ENCODE results near the gene MAP1S. TPM values are rescaled to one million over a fixed set of nuclear protein-coding genes. Genes with fewer than 3 reads are reported as not detected.

MAP1S gene, protein sequence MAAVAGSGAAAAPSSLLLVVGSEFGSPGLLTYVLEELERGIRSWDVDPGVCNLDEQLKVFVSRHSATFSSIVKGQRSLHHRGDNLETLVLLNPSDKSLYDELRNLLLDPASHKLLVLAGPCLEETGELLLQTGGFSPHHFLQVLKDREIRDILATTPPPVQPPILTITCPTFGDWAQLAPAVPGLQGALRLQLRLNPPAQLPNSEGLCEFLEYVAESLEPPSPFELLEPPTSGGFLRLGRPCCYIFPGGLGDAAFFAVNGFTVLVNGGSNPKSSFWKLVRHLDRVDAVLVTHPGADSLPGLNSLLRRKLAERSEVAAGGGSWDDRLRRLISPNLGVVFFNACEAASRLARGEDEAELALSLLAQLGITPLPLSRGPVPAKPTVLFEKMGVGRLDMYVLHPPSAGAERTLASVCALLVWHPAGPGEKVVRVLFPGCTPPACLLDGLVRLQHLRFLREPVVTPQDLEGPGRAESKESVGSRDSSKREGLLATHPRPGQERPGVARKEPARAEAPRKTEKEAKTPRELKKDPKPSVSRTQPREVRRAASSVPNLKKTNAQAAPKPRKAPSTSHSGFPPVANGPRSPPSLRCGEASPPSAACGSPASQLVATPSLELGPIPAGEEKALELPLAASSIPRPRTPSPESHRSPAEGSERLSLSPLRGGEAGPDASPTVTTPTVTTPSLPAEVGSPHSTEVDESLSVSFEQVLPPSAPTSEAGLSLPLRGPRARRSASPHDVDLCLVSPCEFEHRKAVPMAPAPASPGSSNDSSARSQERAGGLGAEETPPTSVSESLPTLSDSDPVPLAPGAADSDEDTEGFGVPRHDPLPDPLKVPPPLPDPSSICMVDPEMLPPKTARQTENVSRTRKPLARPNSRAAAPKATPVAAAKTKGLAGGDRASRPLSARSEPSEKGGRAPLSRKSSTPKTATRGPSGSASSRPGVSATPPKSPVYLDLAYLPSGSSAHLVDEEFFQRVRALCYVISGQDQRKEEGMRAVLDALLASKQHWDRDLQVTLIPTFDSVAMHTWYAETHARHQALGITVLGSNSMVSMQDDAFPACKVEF
- 10 to 100 TPM; 57.8 to 65.8 TPM for total RNA-seq

DNA sequence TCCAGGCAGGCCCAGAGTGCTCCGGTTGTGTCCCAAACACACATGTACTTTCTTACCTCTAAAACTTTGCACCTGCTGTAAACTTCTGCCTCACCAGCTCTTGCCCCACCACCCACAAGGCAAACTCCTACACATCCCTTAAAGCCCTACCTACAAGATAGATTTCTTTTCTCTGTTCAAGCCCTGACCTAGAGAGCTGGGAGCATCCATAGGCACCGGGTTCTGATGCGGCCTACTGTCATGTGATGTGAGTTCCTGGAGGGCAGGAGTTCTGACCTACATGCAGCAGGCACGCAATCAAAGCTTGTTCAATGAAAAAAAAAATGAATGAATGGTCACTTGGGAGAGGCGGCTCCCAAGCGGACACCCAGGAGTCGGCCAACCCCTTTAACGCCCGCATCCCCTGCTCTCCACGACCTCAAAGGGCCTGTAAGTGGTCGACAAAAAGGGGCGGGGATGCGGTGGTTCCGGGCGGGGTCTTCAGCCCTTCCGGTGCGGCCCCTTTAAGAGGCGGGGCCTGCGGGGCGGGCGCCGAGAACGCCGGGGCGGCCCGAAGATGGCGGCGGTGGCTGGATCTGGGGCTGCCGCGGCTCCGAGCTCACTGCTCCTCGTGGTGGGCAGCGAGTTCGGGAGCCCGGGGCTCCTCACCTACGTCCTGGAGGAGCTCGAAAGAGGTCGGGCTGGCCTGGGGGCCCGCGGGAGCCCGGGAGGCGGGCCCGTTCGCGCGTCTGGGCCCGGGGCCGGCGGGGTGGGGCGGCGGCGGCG, at the start of gene MAP1S:
MAP1S (plus strand) TSS at position 534 of the 765 bp plus-strand sequence; CDS start at position 557, 23 bp downstream.
- Mint-ChIP-seq H3K36me3 (peaks cover 5 to 9% of the 10 kb centered on the region in 2 donors), H3K27ac (peak within 1 kb of the TSS; percentile 81 to 96), H3K9me3 (no peaks in the 10 kb centered on the region)
- DNase-seq (ENCODE audit: low spot score in 2 of 2) (peak; percentile 74 to 79), ATAC-seq (peak; percentile 79 to 84)

DNA sequence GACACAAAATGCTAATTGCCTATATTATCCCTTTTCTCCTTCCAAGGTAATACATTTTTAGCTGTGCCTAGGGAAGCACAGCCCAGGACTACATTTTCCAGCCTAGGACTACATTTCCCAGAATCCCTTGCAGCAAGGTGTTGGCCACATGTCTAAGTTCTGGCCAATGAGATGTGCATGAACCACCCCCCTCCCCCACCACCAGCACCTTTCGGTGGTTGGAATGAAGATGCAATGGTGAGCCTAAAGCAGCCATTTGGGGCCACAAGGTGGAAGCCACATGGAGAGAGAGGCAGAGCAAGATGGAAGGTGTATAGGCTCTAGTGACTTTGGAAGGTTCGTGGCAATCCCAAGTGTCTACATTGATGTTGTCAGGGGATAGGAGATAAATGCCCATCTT, 47.4 kb upstream of the MAP1S start:
- peak in 1 of 2 donors; percentile 22 for DNase-seq (ENCODE audit: low spot score in 2 of 2)
- peaks cover 0 to 4% of the 10 kb centered on the region in 2 donors for H3K9me3 Mint-ChIP-seq
- peak; percentile 44 to 53 for ATAC-seq
- H3K27ac Mint-ChIP-seq = peak overlapping the region in 1 of 2 donors; percentile 60
- no peaks in the 10 kb centered on the region for H3K36me3 Mint-ChIP-seq

DNA sequence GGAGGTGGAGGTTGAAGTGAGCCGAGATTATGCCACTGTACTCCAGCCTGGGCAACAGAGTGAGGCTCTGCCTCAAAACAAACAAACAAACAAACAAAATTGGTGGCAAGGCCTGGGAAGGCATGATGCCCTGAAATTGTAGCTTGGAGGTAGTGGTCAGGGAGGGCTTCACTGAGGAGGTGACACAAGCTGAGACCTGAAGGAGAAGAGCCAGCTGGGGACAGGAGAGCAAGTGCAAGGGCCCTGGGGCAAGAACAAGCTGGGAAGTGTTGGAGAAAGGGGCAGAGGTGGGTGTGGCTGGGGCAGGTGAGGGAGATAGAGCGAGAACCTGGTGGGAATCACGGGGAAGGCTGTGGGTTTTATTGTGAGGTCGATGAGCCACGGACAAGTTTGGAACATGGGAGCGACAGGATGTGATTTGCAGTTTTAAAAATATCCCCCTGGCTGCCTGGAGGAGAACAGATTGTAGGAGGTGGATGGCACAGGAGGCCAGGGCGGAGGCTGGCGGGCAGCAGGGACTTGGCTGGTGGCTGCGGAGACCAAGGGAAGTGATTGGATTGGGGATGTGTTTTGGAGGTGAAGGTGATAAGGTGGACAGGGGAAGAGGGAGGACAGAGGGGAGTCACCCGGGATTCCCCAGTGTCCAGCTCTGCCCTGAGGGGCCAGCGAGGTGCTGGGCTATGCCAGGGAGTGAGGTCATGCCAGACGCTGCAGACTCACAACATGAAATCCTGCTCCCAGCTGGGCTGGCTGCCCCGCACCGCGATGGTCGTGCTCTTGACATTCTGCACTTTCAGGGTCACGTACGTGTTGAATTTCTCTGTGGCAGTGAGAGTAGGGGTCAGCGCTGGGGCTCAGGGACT, 45.1 kb upstream of the MAP1S start:
- Mint-ChIP-seq H3K27ac (no peak overlapping the region), H3K9me3 (peaks cover 0 to 4% of the 10 kb centered on the region in 2 donors), H3K36me3 (no peaks in the 10 kb centered on the region)
- DNase-seq (ENCODE audit: low spot score in 2 of 2) (no peak), ATAC-seq (no peak)

DNA sequence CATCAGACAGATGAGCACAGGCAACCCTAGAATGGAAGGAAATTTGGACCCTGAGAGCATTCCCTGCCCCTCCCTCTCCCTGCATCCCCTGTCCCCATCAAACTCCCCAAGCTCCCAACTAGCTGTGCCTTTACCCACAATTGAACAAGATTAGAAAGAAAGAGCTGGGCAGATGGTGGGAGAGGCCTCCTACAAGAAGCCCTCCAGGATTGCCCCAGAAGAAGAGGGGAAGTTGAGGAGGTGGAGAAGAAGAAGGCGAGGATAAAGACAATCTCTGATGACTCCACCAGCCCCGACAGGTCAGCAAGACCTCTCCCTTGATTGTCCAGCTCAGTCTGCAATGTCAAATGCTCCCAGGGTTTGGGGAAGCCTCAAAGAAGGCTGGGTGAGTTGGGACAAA, 43.0 kb upstream of the MAP1S start:
- Mint-ChIP-seq H3K27ac (no peak overlapping the region), H3K9me3 (peaks cover 0 to 4% of the 10 kb centered on the region in 2 donors), H3K36me3 (no peaks in the 10 kb centered on the region)
- ATAC-seq (no peak), DNase-seq (ENCODE audit: low spot score in 2 of 2) (no peak)

DNA sequence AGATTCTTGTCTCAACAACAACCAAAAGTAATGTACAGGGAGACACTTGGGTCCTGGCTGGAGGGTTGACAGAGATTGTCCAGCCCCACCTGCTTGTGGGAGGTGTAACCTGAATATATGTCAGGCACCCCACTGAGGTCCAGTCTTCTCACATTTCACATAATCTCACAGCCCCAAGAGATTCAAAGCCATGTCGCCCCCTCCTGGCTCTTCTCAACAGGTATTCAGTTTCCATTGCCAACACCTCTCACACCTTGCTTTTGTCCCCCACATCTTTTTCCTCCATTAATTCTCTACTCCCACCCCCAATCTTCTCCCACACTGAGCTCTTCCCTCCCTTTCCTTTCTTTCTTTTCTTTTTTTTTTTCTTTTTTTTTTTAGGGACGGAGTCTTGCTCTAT, 42.3 kb upstream of the MAP1S start:
- no peak for DNase-seq (ENCODE audit: low spot score in 2 of 2)

DNA sequence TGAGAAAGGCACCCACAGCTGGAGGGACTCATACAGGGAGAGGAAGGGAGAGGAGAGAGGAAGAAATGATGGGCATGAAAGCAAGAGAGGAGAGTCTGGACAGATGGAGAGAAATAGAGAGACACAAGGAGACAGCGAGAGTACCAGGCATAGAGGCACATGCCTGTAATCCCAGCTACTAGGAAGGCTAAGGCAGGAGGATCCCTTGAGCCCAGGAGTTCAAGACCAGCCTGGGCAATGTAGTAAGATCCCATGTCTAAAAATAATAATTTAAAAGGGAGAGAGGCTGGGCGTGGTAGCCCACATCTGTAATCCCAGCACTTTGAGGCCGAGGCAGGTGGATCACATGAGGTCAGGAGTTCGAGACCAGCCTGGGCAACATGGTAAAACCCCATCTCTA, 40.4 kb upstream of the MAP1S start:
- H3K36me3 Mint-ChIP-seq = no peaks in the 10 kb centered on the region
- no peak for ATAC-seq

More for the DNA sequence above, 42.3 kb upstream of the MAP1S start:
- Mint-ChIP-seq H3K9me3 (peaks cover 0 to 2% of the 10 kb centered on the region in 2 donors), H3K36me3 (no peaks in the 10 kb centered on the region), H3K27ac (peak overlapping the region in 1 of 2 donors; percentile 32)
- no peak for ATAC-seq

DNA sequence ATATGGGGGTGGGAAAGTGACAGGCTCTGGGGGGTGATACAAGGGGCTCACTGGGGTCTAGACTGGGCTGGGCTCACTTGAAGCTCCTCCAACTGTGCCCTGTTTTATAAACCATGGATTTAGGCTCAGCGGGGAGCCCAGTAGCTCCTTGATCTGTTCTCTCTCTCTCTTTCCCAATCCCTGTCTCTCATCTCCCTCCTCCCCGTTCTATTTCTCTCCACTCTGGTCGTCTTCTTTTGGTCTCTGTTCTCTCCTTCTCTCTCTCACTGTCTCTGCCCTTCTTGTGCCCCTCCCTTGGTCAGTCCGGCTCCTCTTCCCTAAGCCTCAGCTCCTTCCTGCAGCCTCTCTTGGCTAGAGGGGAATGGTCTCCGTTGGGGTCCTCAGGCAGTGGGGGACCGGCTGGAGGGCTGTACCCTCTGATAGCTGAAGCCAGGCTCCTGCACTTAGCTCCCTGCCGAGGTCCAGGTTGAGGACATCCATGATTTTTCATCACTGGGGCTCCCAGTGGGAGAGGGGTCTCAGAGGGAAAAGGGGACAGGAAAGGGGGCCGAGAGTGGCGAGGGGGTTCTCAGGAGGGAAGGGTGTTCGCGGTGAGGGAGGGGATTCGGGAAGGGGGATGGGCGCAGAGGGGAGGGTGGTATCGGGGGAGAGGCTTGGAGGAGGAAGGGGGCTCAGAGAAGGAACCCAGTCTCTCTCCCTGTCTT, 39.6 kb upstream of the MAP1S start:
- H3K36me3 Mint-ChIP-seq = no peaks in the 10 kb centered on the region
- no peak overlapping the region for H3K27ac Mint-ChIP-seq
- ATAC-seq = no peak

More for the DNA sequence above, 40.4 kb upstream of the MAP1S start:
- peak overlapping the region in 1 of 2 donors; percentile 68 for H3K27ac Mint-ChIP-seq
- no peak for DNase-seq (ENCODE audit: low spot score in 2 of 2)
- H3K9me3 Mint-ChIP-seq = no peaks in the 10 kb centered on the region

DNA sequence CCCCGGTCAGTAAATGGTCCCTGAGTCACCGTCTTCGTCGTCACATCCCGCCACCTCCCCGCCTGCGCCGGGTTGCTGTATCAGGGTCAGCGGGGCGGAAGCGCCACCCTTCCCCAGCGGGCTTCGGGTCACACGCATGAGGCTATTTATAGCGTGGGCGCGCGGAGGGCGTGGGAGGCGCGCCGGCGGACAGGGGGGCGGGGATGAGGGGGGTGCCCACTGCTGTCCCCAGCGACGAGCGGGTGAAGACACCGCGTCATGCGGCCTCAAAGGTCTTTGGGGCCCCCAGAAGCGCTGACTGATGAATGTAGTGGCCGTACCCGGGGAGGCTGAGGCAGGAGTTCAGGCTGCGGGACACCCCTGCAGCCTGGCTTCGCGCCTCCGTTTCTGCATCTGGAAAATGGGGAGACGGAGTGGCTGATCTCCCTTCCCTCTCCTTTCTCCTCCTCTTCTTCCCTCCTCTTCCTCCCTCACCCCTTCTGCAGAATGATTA, 39.0 kb upstream of the MAP1S start:
- no peak overlapping the region for H3K27ac Mint-ChIP-seq
- ATAC-seq = peak; percentile 77 to 99
- no peaks in the 10 kb centered on the region for H3K36me3 Mint-ChIP-seq
- no peaks in the 10 kb centered on the region for H3K9me3 Mint-ChIP-seq
- peak; percentile 23 to 67 for DNase-seq (ENCODE audit: low spot score in 2 of 2)

More for the DNA sequence above, 39.6 kb upstream of the MAP1S start:
- no peak for DNase-seq (ENCODE audit: low spot score in 2 of 2)
- H3K9me3 Mint-ChIP-seq = no peaks in the 10 kb centered on the region

DNA sequence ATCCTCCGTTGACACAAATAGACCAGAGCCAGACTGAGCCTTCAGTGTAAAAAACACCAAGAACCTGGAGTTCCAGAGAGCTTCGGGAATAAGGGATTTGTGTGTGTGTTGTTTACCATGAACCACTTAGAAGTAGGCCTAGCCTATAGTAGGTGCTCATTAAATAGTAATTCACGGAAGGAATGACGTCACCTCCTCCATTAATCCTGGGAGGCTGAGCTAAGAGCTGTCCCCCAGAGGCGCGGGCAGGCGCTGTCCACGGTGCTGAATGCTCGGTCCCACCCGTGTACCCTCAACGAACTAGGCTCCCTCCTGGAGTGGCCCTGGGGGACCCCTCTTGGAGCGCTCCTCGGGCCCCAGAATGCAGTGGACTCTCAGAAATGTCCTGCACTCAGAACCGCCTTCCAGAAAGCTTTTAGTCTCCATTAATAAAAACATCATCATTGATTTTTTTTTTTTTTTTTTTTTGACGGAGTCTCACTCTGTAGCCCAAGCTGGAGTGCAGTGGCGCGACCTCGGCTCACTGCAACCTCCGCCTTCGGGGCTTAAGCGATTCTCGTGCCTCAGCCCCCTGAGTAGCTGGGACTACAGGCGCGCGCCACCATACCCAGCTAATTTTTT, 37.7 kb upstream of the MAP1S start:
- no peaks in the 10 kb centered on the region for H3K36me3 Mint-ChIP-seq
- DNase-seq (ENCODE audit: low spot score in 2 of 2) (peak in 1 of 2 donors; percentile 42), ATAC-seq (no peak)
- no peak overlapping the region for H3K27ac Mint-ChIP-seq
- no peaks in the 10 kb centered on the region for H3K9me3 Mint-ChIP-seq

DNA sequence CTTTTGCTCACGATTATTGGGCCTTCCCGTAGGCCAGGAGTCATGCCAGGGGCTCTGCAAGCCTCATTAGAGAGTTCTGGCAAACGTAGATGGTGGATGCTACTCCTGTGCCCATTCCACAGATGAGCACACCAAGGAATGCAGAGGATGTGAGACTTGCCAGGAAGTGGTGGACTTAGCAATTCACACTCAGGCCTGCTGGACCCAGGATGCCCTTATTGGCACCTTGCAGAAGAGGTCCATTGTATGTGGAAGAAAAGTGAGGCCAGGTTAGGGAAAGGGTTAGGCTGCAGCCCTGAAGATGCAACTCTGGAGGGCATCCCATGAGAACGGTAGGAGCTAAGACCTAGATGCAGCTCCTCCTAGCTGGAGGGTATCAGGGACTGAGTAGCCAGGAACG, 37.0 kb upstream of the MAP1S start:
- H3K9me3 Mint-ChIP-seq = no peaks in the 10 kb centered on the region
- ATAC-seq = no peak
- no peak overlapping the region for H3K27ac Mint-ChIP-seq
- no peak for DNase-seq (ENCODE audit: low spot score in 2 of 2)
- H3K36me3 Mint-ChIP-seq = peaks cover 0 to under 1% of the 10 kb centered on the region in 2 donors

DNA sequence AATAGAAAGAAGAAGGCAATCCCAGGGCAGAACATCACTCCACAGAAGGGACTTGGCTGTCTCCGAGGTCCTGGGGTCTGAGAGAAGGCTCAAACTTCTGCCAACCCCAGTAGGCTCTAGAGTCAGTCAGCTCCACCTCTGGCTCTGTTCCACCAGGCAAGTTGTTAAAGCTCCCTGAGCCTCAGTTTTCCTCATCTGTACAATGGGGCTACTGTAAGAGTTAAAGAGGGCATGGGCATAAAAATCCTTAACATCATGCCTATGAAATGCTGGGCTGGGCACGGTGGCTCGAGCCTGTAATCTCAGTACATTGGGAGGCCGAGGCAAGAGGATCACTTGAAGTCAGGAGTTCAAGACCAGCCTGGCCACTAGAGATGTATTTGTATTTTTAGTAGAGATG, 36.2 kb upstream of the MAP1S start:
- H3K36me3 Mint-ChIP-seq = peaks cover 0 to 6% of the 10 kb centered on the region in 2 donors
- ATAC-seq = no peak
- no peaks in the 10 kb centered on the region for H3K9me3 Mint-ChIP-seq
- no peak overlapping the region for H3K27ac Mint-ChIP-seq
- no peak for DNase-seq (ENCODE audit: low spot score in 2 of 2)

DNA sequence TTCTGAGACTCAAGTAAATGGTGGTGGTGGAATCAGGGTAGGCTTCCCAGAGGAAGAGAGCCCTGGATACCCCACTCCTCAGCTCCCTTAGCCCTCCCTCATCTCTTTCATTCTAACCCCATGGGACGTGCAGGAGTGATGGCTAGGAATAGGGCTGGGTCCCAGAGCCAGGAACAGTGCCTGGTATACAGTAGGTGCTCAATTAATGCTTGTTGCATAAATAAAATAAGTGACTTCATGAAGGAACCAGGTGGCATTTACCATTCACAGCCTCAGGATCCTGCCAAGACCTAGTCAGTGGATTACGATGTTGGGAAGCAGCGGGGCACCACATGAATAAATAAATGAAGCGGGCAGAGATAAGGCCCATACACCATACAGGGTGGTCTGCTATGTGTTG, 35.0 kb upstream of the MAP1S start:
- peaks cover 0 to 12% of the 10 kb centered on the region in 2 donors for H3K36me3 Mint-ChIP-seq
- no peak overlapping the region for H3K27ac Mint-ChIP-seq
- ATAC-seq = no peak

DNA sequence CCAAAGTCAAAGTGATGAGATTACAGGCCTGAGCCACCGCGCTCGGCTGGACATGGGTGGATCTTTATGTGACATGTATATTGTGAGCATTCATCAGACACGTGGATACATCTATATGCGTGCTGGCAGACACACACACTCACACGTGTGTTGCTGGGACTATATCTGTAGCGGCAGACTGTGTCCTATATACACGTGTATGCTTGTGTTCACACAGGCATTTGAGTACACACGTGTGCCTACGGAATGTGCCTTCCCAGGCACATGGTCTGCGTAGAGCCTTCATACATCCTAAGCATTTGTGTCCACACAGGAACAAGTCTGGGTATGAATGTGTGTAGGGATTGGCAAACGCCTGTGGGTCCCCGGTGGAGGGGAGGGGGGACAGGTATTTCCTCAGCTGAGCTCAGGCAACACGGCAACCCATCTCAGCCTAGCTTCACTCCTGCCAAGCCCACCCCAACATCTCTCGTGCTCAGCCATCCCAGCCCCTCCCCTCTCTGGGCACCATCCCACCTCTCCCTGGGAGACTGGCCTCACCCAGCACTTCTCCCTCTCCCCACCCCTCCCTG, 33.7 kb upstream of the MAP1S start:
- DNase-seq (ENCODE audit: low spot score in 2 of 2) (no peak), ATAC-seq (no peak)
- H3K9me3 Mint-ChIP-seq = peaks cover 4 to 5% of the 10 kb centered on the region in 2 donors
- H3K36me3 Mint-ChIP-seq = peaks cover 0 to 12% of the 10 kb centered on the region in 2 donors
- H3K27ac Mint-ChIP-seq = no peak overlapping the region

More for the DNA sequence above, 35.0 kb upstream of the MAP1S start:
- H3K9me3 Mint-ChIP-seq = peaks cover 4 to 5% of the 10 kb centered on the region in 2 donors
- DNase-seq (ENCODE audit: low spot score in 2 of 2) = no peak

DNA sequence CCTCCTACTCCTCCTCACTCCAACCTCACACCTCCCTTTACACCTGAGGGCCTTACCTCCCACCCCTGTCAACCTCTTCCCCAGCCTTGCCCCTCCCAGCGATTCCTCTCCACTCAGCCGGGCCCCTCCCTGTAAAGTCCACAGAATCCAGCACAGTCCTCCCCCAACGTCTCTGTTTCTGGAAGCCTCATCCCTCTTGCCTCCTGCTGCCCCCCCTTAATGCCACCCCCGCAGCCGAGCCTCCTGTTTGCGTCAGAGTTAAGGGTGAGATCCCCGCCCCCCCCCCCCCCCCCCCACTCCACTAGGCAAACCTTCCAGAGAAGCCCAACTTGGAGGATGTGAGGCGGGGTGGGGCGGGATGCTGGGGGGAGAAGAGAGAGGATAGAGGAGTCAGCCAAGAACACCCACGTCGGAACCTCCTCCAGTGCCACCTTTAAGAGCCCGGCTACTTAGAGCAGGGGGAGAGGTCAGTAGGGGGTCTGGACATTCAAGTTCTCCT, 33.2 kb upstream of the MAP1S start:
- Mint-ChIP-seq H3K27ac (no peak overlapping the region), H3K9me3 (peaks cover 4 to 5% of the 10 kb centered on the region in 2 donors), H3K36me3 (peaks cover 0 to 12% of the 10 kb centered on the region in 2 donors)
- DNase-seq (ENCODE audit: low spot score in 2 of 2) (no peak), ATAC-seq (no peak)
